Raji (cell line): Measurements from ENCODE around the gene SEMA3A.

Source experiments
- POLR2A ChIP-seq: IDR thresholded peaks from 2 replicates; pipeline ENCODE4 v1.6.1; 2011; ENCODE audit warnings: low read depth, low read length, control low read depth; ENCODE audit not compliant: insufficient read depth

SEMA3A gene

GRCh38 chr7:84108787-84109186 is 85.8 kb downstream of the SEMA3A start:
- TF ChIP-seq POLR2A: no peak

- no peak for TF ChIP-seq POLR2A
These were observed 86.5 kb downstream of the SEMA3A start for GRCh38 chr7:84108119-84108518.

- no peak for TF ChIP-seq POLR2A
These were observed 87.3 kb downstream of the SEMA3A start for GRCh38 chr7:84107259-84107658.

GRCh38 chr7:84106291-84106690 is 88.3 kb downstream of the SEMA3A start:
- TF ChIP-seq POLR2A: no peak

- TF ChIP-seq POLR2A: no peak
These were observed 89.0 kb downstream of the SEMA3A start for GRCh38 chr7:84105586-84105985.

- no peak for TF ChIP-seq POLR2A
These were observed 89.8 kb downstream of the SEMA3A start for GRCh38 chr7:84104826-84105225.

GRCh38 chr7:84102213-84102612 is 92.4 kb downstream of the SEMA3A start:
- no peak for TF ChIP-seq POLR2A

- TF ChIP-seq POLR2A: no peak
These were observed 93.7 kb downstream of the SEMA3A start for GRCh38 chr7:84100866-84101265.

- no peak for TF ChIP-seq POLR2A
These were observed 98.6 kb downstream of the SEMA3A start for GRCh38 chr7:84095971-84096370.

- no peak for TF ChIP-seq POLR2A
These were observed 102.4 kb downstream of the SEMA3A start for GRCh38 chr7:84092207-84092606.

GRCh38 chr7:84091318-84091717 is 103.3 kb downstream of the SEMA3A start:
- TF ChIP-seq POLR2A: no peak

GRCh38 chr7:84088802-84089201 is 105.8 kb downstream of the SEMA3A start:
- no peak for TF ChIP-seq POLR2A

- no peak for TF ChIP-seq POLR2A
These were observed 108.6 kb downstream of the SEMA3A start for GRCh38 chr7:84085998-84086397.

GRCh38 chr7:84085147-84085546 is 109.4 kb downstream of the SEMA3A start:
- TF ChIP-seq POLR2A: no peak

- TF ChIP-seq POLR2A: no peak
These were observed 110.7 kb downstream of the SEMA3A start for GRCh38 chr7:84083846-84084245.

GRCh38 chr7:84081973-84082522 is 112.5 kb downstream of the SEMA3A start:
- TF ChIP-seq POLR2A: no peak

GRCh38 chr7:84077336-84077735 is 117.3 kb downstream of the SEMA3A start:
- TF ChIP-seq POLR2A: no peak
